Sigmoid colon (tissue), 4 donors: ENCODE results near the gene PHACTR3.

ENCODE experiments used
- CTCF ChIP-seq, 4 experiments: fragments of 450-650 bp in 3 of 4; fragments of 200-600 bp in 1 of 4; IDR thresholded peaks; one replicate each; pipeline ENCODE4 v1.5.1; 2016 to 2019; ENCODE audit warnings: antibody characterized with exemption in 4 of 4, mild to moderate bottlenecking in 3 of 4, moderate library complexity in 2 of 4
- EP300 ChIP-seq, 4 donors: sonication (generic); formaldehyde crosslinking; IDR thresholded peaks; one replicate each; pipeline ENCODE4 v1.6.1; 2017; ENCODE audit warnings: antibody characterized with exemption in 4 of 4
- POLR2A ChIP-seq, 2 donors: fragments of 450-650 bp; IDR thresholded peaks; one replicate each; pipeline ENCODE4 v1.6.1; 2016; ENCODE audit warnings: antibody characterized with exemption in 2 of 2, mild to moderate bottlenecking in 2 of 2, moderate library complexity in 2 of 2
- POLR2AphosphoS5 ChIP-seq, 4 donors: sonication (generic); formaldehyde crosslinking; IDR thresholded peaks; one replicate each; pipeline ENCODE4 v1.6.1; 2017; ENCODE audit warnings: antibody characterized with exemption in 4 of 4

DNA sequence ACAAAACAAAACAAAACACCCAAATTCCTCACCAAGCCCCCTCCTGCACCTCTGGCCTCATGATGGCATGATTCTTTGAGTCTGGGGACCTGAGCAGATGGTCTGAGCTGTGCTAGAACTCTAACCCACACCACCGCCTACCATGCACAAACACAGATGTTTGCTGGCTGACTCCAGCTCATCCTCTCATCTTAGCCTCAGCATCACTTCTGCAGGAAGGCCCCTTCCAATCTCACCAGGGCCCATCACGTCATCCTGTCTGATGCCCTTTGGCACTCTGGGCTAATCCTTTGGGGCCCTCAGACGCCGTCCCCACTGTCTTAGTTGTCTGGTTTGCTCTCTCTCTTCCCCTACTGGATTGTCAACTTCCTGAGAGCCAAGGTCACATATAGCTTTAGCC lies 85.8 kb downstream of the PHACTR3 start:
- TF ChIP-seq POLR2A (IDR thresholded peaks at IDR 0.05), result no peak
- TF ChIP-seq CTCF (IDR thresholded peaks at IDR 0.05), result no peak
- no peak for TF ChIP-seq POLR2AphosphoS5 (IDR thresholded peaks at IDR 0.05)
- TF ChIP-seq EP300 (IDR thresholded peaks at IDR 0.05), result no peak
